SIG-M5 treated with dmso at 0.1 percent for 504 hours (cell line): ENCODE data around the gene RBMS3.

Experiments used
- DNase-seq: peaks from one replicate; lab custom pipeline; 2025; ENCODE audit not compliant: unreplicated experiment; lab: John Stamatoyannopoulos, UW

The RBMS3 gene

DNA sequence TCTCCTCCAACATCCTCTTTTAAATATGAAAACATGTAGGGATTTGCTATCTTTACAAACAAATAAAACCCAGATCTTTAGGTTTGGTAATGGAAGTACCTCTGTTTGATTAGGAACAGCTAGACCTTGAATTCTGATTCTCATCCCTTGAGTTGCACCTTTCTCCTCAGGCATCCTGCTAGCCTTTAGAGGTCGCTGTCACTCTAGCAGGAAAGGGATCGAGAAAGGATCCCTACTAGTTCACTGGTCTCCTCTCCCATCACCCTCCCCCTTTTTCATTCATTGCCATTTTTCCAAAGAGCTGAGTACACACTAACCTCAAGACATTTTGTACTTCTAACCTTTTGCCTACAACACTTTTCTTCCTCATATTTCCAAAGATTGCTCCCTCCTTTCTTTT is 569.8 kb downstream of the RBMS3 start:
- DNase-seq = no peak

DNA sequence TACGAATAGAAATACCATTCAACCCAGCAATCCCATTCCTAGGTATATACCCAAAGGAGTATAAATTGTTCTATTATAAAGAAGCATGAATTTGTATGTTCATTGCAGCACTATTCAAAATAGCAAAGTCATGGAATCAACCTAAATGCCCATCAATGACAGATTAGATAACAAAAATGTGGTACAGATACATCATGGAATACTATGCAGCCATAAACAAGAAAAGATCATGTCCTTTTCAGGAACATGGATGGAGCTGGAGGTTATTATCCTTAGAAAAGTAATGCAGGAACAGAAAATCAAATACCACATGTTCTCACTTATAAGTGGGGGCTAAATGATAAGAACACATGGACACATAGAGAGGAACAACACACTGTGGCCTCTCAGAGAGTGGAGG is 571.9 kb downstream of the RBMS3 start:
- no peak for DNase-seq

DNA sequence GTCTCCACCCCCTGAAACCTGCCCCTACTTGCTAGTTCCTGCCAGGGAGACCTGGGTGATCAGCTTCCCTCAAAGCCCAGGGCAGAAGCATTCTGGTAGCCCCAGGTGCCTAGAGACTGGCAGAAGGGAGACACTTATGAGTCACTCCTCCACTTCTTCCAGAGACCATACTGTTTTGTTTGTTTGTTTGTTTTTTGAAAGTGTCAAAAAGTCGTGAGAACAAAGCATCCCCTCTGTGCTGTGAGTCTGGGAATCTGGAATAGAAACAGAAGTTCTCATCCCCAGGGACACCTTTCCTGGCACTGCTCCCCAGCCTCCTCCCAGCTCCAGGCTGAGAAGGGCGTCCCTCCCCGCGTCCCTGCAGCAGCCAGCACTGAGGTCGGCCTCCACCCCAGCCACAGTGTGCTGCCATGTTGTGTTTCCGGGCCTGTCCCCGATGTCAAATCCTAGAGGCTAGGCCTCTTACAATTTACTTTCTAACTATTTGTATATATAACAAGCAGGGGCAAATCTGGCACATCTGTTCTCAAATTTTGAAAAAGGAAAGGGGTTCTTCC is 573.0 kb downstream of the RBMS3 start:
- no peak for DNase-seq

DNA sequence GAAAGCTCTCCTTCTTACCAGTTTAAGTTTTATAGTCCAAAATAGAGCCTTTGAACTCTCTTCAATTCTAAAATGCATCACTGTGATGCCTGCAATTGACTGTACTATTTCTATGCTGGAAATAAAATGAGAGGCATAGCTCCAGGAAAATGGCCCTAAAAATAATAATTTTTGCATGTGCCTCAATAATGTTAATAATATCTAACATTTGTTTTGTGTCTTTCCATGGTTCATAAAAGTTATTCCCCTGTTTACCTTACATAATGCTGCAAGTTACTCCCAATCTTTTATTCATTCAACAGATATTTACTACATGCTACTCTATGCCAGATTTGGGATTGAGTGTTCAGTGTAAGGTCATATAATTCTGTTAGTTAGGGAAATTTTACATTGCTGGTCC is 574.0 kb downstream of the RBMS3 start:
- no peak for DNase-seq

DNA sequence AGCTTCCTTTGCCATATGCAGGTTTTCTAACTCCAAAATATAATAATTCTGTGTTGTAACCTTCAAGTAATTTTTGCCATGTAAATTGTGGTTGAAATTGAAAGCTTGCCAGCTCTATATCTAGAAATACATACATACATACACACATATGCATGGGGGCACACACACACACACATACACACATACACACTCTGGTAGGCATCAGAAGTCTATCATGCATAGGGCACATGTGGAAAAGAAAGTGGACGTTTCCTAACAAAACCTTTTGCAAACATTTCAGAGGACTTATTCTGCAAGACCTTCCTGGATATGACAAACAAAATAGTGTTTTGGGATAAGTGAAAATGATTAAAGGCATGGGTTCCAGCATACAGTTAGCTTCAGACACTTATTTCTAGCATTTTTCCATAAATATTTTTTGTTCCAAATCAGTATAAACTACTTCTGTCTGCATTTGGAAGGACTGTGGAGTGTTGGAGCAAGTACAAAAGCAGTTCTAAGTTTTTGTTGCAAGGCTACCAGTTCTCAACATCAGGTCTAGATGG is 578.9 kb downstream of the RBMS3 start:
- DNase-seq = no peak

DNA sequence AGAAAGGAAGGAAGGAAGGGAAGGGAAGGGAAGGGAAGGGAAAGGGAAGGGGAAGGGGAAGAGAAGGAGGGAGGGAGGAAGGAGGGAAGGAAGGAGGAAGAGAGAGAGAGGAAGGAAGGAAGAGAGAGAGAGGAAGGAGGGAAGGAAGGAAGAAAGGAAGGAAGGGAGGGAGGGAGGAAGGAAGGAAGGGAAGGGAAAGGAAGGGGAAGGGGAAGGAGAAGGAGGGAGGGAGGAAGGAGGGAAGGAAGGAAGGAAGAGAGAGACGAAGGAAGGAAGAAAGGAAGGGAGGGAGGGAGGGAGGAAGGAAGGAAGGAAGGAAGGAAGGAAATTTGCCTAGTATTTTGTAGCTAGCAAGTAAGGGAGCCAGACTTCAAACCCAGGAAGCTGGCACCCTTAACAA is 583.9 kb downstream of the RBMS3 start:
- DNase-seq = no peak

DNA sequence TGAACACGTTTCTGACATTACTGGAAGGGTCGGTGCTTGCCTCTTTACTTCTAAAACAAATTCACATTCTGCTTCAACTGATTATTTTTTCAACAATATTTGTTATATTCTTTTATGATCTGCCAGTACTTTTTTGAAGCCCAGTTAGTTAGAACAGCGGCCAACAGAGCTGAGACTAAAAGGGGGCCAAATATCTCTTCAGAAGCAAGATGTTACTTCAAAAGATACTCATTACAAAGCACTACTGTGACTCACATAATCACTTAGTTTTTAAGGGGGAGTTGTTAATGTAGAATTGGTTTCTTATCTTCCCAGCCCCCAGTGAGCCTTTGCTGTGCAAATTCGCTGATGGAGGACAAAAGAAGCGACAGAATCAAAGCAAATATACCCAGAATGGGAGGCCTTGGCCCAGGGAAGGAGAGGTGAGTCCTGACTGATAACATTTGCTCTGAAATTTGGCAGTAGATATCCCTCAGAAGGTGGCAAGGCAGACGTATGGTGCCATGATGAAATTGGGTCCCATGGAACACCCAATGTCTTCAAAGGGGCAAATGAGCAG is 587.8 kb downstream of the RBMS3 start:
- DNase-seq = no peak

DNA sequence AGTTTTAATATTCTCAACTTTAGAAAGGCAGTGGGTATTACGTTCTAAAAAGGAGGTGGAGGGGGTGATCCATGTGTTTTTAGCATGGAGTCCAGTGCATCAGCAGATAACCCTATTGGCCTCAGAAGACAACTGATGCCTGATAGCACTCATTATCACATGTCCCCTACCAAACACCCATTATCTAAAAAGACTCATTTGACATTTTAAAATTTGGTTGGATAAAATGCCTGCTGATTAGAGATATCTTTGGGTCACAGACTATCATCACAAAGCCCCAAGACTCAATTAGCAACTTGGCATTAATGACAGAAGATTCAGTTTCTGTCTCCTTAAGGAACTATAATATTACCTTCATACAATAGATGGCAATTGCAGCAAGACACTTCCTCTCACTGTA is 589.3 kb downstream of the RBMS3 start:
- no peak for DNase-seq

DNA sequence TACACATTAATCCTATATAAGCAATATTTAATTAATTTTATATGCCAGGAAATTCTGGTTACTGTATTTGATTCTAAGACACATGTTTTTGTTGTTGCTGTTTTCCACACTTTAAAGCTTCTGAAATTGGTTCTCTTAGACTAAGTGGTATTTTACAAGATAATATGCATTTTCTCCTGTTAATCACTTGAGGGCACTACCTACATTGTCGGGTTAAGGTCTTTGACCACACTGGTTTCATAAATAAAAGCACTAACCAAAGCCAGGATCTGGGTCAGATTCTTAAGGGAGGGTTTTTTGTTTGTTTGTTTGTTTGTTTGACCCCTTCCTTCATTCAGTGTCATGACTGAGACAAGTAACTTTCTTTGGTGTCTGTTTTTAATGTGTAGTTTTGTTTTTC is 590.2 kb downstream of the RBMS3 start:
- no peak for DNase-seq

DNA sequence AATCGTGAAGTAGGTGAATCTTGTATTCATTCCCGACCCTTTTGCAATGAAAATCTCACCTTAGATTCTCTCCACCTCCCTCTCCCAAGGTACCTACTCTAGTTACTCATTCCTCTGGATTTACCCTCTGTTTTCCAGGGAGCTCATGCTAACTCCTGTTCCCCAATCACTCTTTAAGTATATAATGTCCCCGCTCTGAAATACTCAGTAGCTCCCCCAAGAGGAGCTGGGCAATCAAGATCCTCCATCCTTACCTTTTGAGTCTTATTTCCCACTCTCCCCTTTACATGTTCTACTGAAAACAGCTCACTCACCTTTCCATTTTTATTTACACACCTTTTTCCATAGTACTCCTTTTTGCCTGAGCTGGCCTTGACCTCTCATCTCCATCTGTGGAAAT is 599.9 kb downstream of the RBMS3 start:
- DNase-seq = no peak

DNA sequence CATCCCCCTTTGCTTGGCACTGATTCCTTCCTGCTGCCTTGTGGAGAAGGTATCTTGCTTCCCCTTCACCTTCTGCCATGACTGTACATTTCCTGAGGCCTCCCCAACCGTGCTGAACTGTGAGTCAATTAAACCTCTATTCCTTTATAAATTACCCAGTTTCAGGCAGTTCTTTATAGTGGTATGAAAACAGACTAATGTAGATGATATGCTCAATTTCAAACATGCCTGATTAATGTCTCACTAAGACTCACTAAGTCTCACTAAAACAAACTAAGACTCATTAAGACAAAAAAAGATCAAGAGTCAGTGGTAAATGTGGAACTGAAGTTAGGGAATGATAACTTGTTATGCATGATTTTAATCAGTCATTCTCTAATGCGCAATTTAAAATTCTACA is 606.6 kb downstream of the RBMS3 start:
- DNase-seq = no peak

DNA sequence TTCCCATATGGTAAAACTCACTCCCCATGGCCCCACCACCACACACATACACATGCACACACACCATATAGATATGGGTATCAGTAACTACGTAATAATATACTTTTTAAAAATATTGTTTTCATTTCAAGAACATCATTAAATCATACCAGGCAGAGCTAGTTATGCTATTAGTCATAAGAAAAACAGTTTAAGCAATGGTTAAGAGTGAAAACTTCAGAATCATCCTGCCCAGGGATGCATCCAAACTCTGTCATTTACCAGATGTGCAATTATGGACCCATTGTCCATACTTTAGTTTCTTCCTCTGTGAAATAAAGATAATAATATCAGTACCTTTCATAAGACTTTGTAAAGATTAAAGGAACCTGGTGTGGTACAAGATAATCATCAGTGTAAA is 608.3 kb downstream of the RBMS3 start:
- DNase-seq = no peak

DNA sequence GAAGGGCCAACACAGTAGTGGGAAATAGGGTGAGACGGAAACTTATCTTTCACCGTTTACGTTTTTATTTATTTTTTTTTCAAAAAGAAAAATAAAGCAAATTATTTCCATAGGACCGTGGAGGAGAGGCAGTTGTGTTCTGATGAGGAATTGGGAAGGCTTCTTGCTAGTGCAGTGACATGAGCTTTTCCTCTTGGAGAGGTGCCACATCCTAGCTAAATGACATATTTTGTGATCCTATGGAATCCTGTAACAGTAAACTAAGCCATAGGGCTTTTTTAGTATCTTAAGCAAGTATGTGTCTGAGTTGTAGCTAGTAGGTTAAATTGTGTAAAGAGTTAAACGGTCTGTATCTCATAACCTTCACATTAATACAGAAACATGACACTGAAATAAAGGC is 609.9 kb downstream of the RBMS3 start:
- no peak for DNase-seq

DNA sequence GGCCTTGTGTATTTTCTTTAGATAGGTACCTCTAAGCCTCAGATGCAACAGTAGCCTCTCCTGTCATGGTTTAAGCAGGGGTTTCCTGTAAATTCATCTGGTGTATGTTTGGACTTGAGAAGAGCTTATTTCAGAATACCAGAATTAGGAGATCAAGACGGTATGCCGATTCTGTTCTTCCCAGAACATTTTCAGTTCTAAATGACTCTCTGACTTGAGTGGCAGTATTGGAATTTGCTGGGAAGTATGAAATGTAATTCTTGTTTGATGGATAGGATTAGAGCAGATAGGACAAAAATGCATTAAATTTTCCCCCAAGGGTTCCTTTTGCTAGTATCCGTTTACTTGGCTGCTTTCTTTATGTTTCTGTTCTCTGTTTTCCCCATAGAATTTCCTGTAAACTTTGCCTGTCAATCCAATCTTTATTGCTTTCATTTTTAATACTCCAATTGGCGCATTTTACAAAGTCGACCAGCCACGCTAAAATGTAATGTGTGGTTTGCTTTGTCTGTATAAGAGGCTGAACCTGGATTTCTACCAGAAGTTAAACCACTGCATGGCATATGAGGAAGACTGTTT is 612.2 kb downstream of the RBMS3 start:
- no peak for DNase-seq

DNA sequence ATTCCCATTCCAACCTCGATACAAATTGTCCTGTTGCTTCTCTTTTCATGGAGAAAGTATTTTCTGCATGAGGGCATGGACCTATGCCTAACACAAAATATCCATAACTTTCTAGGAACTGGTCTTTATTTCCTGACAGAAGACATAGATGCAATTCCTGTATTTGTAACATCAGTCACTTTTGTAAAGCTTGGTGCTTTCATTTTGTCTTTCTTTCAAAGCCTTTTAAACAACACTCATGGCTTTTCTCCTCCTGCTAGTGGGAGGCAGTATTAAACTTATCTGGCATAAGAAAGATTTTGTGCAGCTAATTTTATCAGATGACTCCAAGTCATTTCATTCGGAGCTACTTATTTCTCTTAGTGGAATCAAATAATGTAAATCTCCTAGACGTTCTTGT is 616.0 kb downstream of the RBMS3 start:
- DNase-seq = no peak

DNA sequence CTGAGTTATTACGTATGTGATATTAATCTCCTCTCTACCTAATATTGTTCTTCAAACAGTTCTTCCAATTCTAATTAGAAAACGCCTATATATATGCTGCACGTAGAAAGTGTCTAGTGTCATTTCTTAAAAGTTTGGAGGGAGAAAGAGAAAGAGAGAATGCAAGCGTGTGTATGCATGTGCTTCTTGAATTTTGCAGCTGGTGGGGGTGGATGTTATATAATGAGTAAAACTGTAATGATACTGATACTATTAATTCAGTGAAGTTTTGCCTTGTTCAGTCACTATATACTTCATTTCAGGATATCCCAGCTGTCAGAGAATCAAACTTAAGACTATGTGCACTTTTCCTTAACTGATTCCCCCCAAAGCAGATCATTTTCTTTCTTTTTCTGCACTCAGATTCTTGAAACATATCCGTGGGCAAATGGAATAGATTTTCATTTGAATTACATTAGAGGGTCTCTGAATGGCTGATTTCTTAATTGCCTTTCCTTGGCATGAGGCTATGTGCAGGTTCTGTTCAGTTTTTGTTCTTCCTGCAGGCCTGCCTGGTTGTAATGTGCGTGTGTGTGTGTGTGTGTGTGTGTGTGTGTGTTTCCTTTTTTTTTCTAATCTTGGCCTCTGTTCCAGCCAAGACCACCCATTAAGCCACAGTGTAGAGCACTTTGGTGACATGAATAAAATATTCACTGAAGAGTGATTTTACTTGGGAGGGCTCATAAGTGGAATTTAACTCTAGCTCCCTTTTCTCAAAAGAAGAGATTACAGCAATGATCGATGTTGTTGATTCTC is 617.5 kb downstream of the RBMS3 start:
- no peak for DNase-seq

DNA sequence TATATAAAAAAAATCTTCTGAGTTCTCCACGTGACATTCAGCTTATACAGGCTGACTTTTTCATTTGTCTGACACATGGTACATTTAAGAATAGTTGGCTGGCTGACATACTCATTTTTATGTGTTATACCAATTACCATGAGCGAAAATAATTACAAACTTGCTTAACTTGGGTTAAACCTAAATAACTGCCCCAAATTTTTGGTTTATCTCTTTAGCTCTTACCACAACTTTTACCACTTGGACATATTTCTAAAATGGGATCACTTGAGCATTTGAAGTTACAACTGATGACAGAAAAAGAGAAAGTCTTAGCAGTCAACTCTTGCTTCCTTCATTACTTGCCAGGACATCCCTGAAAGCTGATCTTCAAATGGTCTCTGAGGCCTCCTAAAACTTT is 618.1 kb downstream of the RBMS3 start:
- DNase-seq = no peak

DNA sequence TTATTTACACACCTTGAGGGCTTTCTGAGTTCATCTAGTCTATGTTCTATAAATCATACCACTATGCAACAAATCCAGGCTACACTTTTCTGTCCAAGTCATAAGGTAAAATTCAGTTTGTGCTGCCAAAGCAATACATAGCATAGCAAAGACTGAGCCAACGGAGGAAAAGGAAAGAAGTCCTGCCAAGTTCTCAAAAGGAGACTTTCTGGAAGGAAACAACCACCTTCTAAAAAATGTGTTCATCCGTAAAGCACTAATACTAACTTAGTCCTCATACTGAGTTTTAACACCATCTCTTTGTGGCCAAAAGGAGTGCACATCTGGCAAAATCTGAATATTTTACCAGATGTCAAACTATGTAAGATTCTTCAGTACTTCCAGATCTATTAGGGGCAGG is 620.2 kb downstream of the RBMS3 start:
- no peak for DNase-seq

DNA sequence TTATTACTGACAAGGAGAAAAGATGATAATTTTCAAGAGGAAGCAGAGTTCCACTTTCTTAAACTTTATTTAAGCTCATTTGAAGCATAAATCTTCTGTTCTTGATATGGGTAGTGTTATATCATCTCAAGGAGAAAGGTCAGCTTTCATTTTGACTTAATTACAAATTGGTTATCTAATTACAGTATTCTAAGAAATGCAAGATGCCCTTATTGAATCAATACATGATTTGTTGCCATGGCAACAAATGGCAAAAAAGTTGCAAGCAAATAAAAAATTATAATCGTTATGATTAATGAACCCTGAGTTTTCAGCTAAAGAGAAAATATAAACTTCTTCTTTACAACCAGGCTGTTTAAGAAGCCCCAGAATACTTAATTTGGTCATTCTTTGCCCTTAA is 622.7 kb downstream of the RBMS3 start:
- no peak for DNase-seq

DNA sequence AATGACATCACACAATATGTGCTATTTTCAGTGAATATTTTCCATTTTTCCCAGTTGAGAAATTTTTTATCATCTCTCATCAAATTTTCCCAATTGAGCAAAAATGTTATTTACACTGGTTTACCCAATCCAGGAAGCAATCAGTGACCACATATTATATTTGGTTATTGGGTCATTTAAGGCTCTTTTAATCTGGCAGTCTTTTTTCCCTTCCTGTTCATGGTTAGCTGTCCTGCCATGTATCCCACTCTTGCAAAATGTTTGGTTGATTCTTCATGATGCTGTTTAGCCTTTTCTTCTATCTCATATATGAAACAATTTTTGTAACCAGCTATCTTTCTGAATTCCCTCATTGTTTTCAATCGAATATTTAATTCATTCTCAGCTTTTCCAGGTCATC is 626.0 kb downstream of the RBMS3 start:
- DNase-seq = no peak

DNA sequence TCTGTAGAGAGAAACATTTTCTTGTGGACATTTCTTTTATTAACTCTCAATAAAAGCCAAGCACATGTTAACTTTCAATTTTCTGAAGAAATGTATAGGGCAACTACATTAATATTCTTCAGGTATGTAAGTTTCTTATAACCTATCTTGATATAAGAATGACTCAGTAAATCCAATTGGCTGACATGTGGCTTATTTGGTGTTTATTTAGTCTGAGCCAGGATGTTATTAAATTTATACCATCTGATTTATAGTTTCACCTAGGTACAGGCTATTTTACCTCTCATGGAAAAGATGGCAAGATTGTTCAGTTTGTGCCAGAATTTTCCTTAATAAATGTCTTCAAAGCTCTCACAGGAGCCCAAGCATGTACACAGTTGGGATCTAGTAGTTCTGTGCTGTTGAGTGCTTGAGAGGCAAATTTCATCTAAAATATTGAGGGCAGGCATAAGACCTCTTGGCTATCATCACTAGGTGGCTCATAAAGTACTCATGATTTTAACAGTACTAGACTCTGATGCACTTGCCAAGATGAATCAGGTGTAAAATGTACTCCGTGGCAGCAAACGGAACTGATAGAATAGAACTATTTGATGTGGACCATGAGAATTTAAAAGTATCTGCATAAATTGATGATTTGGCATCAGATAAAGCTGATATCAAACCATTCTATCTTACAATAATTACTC is 631.9 kb downstream of the RBMS3 start:
- no peak for DNase-seq
